KMS-11 (cell line): Measurements from ENCODE around the gene DNM3.

Experiments used
- H2AFZ ChIP-seq: fragments of 200-600 bp; sonication (generic); 2 replicates; pipeline ENCODE4 v1.6.1; 2016; ENCODE audit warnings: antibody characterized with exemption, mixed run types, low read depth
- H3K27ac ChIP-seq: fragments of 200-600 bp; sonication (generic); 2 replicates; pipeline ENCODE4 v1.6.1; 2016; ENCODE audit warnings: mild to moderate bottlenecking, mixed run types
- H3K27me3 ChIP-seq: fragments of 200-600 bp; sonication (generic); 2 replicates; pipeline ENCODE4 v1.6.1; 2017; ENCODE audit warnings: mild to moderate bottlenecking, low read depth, mixed run types, moderate library complexity; ENCODE audit not compliant: insufficient read depth
- H3K36me3 ChIP-seq: fragments of 200-600 bp; sonication (generic); 2 replicates; pipeline ENCODE4 v1.6.1; 2017; ENCODE audit warnings: mild to moderate bottlenecking, mixed run types; ENCODE audit not compliant: insufficient read depth
- H3K4me1 ChIP-seq: fragments of 200-600 bp; sonication (generic); 2 replicates; pipeline ENCODE4 v1.6.1; 2016; ENCODE audit warnings: mild to moderate bottlenecking, low read depth, mixed run types; ENCODE audit not compliant: poor library complexity, severe bottlenecking
- H3K4me2 ChIP-seq: fragments of 200-600 bp; sonication (generic); 2 replicates; pipeline ENCODE4 v1.7.0; 2016; ENCODE audit warnings: mild to moderate bottlenecking, mixed run types
- H3K4me3 ChIP-seq: fragments of 200-600 bp; sonication (generic); IDR thresholded peaks from 2 replicates; pipeline ENCODE4 v1.6.1; 2017; ENCODE audit warnings: low read depth, low read length, mixed read lengths; ENCODE audit not compliant: insufficient read depth
- H3K79me2 ChIP-seq: fragments of 200-600 bp; sonication (generic); 2 replicates; pipeline ENCODE4 v1.6.1; 2016; ENCODE audit warnings: low read depth, mixed run types; ENCODE audit not compliant: insufficient read depth
- H3K9ac ChIP-seq: fragments of 200-600 bp; sonication (generic); 2 replicates; pipeline ENCODE4 v1.6.1; 2016; ENCODE audit warnings: mild to moderate bottlenecking, mixed run types
- H4K20me1 ChIP-seq: fragments of 200-600 bp; sonication (generic); 2 replicates; pipeline ENCODE4 v1.6.1; 2016; ENCODE audit warnings: mild to moderate bottlenecking, mixed run types; ENCODE audit not compliant: insufficient read depth
- CTCF ChIP-seq: fragments of 200-600 bp; sonication (generic); conservative IDR thresholded peaks from 2 replicates; pipeline ENCODE4 v1.6.1; 2017; ENCODE audit warnings: low read depth, mild to moderate bottlenecking, antibody characterized with exemption, low read length, moderate library complexity, mixed read lengths

The DNM3 gene

GRCh38 chr1:172328266-172328665 lies 487.0 kb downstream of the DNM3 start:
- TF ChIP-seq CTCF, result no peak
- H3K27me3 ChIP-seq, result no peaks in the 10 kb centered on the region
- no peak overlapping the region for H3K9ac ChIP-seq
- H3K4me3 ChIP-seq, result no peak overlapping the region
- H2AFZ ChIP-seq, result no peak overlapping the region
- no peaks in the 10 kb centered on the region for H3K4me1 ChIP-seq
- no peak overlapping the region for H3K27ac ChIP-seq
- no peak overlapping the region for H3K4me2 ChIP-seq
- no peaks in the 10 kb centered on the region for H3K79me2 ChIP-seq
- no peaks in the 10 kb centered on the region for H3K36me3 ChIP-seq
- H4K20me1 ChIP-seq, result no peaks in the 10 kb centered on the region

- Histone ChIP-seq H3K36me3 (no peaks in the 10 kb centered on the region), H3K4me2 (no peak overlapping the region), H3K9ac (no peak overlapping the region), H3K27me3 (no peaks in the 10 kb centered on the region), H3K4me3 (no peak overlapping the region), H2AFZ (no peak overlapping the region), H4K20me1 (no peaks in the 10 kb centered on the region), H3K4me1 (no peaks in the 10 kb centered on the region), H3K79me2 (no peaks in the 10 kb centered on the region), H3K27ac (no peak overlapping the region)
- no peak for TF ChIP-seq CTCF
Observed at GRCh38 chr1:172332230-172332629, 490.9 kb downstream of the DNM3 start.

GRCh38 chr1:172335377-172335776 lies 494.1 kb downstream of the DNM3 start:
- no peak overlapping the region for H3K4me3 ChIP-seq
- TF ChIP-seq CTCF, result no peak
- no peaks in the 10 kb centered on the region for H4K20me1 ChIP-seq
- H3K4me1 ChIP-seq, result no peaks in the 10 kb centered on the region
- no peak overlapping the region for H3K27ac ChIP-seq
- H3K4me2 ChIP-seq, result no peak overlapping the region
- no peak overlapping the region for H2AFZ ChIP-seq
- no peaks in the 10 kb centered on the region for H3K27me3 ChIP-seq
- H3K79me2 ChIP-seq, result no peaks in the 10 kb centered on the region
- H3K36me3 ChIP-seq, result no peaks in the 10 kb centered on the region
- H3K9ac ChIP-seq, result no peak overlapping the region

- Histone ChIP-seq H3K4me1 (peaks cover 10% of the 10 kb centered on the region), H3K9ac (no peak overlapping the region), H2AFZ (no peak overlapping the region), H3K4me2 (no peak overlapping the region), H3K27me3 (no peaks in the 10 kb centered on the region), H3K27ac (no peak overlapping the region), H3K4me3 (no peak overlapping the region), H3K36me3 (no peaks in the 10 kb centered on the region), H4K20me1 (no peaks in the 10 kb centered on the region), H3K79me2 (no peaks in the 10 kb centered on the region)
- TF ChIP-seq CTCF, result no peak
Observed at GRCh38 chr1:172338295-172338735, 497.0 kb downstream of the DNM3 start.

- H3K79me2 ChIP-seq, result no peaks in the 10 kb centered on the region
- no peak overlapping the region for H3K9ac ChIP-seq
- H3K4me1 ChIP-seq, result peaks cover 25% of the 10 kb centered on the region
Observed at GRCh38 chr1:172339842-172340241, 498.5 kb downstream of the DNM3 start.

More at GRCh38 chr1:172339842-172340241, 498.5 kb downstream of the DNM3 start:
- Histone ChIP-seq H3K4me3 (no peak overlapping the region), H3K36me3 (no peaks in the 10 kb centered on the region), H3K4me2 (no peak overlapping the region), H3K27me3 (no peaks in the 10 kb centered on the region), H4K20me1 (no peaks in the 10 kb centered on the region), H2AFZ (no peak overlapping the region), H3K27ac (no peak overlapping the region)
- TF ChIP-seq CTCF, result no peak
